HG02840 (cell line): Measurements from ENCODE around the gene GATB.

Experiments used
- ATAC-seq: cut with Tn5 transposase; IDR thresholded peaks from one replicate; pipeline ENCODE4 v1.9.1; 2021; ENCODE audit warnings: mild to moderate bottlenecking, moderate library complexity, moderate number of reproducible peaks; ENCODE audit not compliant: unreplicated experiment, low FRiP score

Gene GATB

GRCh38 chr4:151677193-151677592 lies 83.6 kb downstream of the GATB start:
- no peak for ATAC-seq

DNA sequence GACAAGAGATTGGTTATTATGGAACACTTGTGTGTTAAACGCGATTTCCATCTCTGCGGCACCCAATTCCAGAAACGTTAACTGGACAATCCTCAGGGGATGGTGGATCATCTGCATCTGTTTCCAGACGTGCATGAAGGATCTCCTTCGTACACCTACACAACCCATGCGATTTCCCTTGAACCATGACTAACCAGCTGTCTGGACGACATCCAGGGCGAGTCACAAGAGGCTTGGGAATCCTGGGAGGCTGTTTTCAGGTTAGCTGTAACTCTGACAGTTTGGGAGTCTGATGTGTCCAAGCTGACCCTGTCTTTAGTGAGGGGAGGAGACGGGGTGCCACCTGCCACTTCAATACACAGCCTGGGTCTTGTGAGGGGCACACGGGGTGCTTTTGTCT lies 84.5 kb downstream of the GATB start:
- ATAC-seq: no peak

GRCh38 chr4:151675411-151675971 lies 85.3 kb downstream of the GATB start:
- ATAC-seq: no peak

GRCh38 chr4:151674804-151675391 lies 85.9 kb downstream of the GATB start:
- ATAC-seq: no peak

- no peak for ATAC-seq
Measured at GRCh38 chr4:151673908-151674520, 86.8 kb downstream of the GATB start.

DNA sequence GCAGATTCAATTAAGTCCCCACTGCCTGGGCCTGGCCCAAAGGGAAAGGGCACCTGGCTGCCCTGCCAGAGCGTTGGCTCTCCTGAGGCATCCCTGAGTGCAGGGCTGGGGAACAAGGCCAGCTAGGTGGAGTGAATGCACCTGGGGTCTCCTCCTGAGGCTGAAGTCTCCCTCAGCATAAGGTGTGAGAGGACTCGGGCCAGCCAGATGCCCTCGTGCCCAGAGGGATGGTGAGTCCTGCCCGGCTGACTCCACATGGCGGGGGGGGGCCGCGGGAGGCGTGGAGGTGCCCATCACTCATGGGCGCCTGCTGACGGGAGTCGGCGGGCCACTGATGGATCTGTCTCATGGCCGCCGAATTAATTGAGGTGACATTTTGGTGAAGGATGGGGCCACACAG lies 87.8 kb downstream of the GATB start:
- ATAC-seq: no peak

DNA sequence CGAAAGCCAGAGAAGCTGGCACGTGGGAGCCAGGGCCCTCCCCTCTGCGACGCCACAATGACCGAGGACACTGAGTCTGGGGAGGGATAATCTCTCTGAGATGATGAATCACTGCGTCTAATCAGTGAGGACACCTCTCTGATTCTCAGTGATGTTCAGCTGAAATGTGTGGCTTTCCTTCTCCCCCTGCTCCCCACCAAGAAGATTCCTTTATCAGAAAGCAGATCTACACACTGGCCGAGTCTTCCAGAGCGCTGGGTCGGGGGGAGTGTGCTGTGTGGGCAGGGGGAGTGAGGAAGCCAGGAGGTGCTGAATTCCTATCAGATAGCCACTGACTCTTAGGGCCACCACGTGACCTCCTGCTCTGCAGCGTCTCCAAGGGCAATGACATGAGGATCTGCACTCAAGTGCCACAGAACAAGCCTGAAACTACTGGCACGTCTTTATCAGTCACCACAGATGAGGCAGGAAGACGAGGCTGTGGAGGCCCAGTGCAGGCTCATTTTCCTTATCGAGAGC lies 89.2 kb downstream of the GATB start:
- no peak for ATAC-seq

DNA sequence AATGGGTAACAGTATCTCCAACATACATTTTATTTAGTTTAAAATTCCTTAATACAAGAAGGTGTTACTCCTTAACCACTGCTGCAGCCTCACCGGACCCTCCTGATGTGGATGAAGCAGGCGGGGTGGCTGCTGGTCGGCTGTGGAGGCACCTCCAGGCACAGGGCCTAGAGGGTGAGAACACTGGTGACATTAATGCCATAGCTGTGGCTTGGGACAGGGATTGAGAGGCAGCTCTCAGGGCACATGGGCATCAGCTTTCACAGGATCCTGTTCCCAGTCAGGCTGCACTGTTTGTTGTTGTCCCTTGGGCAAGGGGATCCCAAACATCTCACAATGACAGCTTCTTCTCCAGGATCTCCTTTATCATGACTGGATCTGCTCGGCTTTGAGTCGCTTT lies 90.0 kb downstream of the GATB start:
- ATAC-seq: no peak

- no peak for ATAC-seq
Measured at GRCh38 chr4:151669990-151670389, 90.8 kb downstream of the GATB start.

DNA sequence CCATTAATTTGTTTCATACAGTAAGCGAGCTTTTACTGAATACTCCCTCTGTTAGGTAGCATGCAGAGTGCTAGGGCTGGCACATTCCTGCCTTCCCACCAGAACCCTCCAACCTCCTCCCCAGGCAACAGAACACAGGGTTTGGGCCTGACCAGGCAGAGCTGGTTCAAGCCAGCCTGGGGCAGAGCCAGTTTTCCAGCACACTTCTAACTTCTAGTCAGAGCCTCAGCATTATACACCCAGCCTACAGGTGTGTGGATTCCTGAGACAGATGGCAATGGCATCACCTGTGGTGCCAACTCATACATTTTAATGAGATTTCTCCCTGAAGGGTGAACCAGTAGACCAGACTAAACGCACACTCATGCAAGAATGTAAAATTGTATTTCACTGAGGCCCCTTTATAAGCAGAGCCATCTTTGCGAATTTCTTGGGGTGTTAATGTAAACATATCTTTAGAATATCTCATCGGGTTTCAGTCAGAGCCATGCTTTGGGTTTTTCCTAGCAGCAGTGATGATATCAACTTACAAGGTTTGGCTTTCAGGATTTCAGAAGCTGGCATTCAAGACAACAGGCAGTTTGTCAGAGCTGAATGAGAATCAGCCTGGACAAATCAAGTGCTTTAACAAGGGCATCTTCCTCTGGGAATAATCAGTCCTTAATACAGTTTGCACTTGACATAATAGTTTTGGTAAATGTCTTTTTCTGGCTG lies 92.0 kb downstream of the GATB start:
- ATAC-seq: no peak

DNA sequence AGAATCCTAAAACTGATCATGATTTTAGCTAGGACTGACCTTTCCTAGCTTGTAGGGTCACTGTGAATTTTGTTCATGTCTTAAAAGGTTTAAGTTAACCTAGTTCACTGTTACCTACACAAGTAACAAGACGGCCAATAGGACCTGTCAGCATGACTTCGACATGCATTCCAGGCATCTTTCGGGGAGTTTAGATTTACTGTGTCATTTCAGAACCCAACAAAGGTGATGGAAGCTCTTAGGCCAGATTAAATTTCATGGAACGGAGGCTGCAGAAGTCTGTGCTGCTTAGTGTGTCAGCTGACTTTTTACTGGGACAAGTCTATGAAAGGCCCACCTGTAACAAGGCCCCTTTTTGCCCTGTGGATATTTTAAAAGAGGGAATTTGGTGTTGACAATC lies 93.1 kb downstream of the GATB start:
- ATAC-seq: no peak

DNA sequence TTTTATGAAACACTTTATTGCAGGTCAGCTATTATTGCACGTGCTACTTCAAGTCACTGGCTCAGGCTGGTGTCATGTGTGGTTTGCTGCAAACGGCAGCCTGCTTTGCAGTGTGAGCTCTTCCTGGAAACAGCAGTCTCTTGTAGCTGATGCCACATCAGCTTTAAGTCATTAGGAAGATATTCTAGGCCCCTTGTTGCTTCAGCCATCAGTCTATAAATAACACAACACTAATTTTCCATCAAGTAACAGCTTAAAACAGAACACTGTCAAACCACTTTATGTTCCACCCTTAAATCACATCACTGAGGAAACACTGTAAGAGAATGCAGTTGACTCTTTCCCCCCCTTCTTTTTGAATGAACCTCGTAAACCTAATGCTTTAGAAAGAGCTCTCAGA lies 93.8 kb downstream of the GATB start:
- no peak for ATAC-seq

DNA sequence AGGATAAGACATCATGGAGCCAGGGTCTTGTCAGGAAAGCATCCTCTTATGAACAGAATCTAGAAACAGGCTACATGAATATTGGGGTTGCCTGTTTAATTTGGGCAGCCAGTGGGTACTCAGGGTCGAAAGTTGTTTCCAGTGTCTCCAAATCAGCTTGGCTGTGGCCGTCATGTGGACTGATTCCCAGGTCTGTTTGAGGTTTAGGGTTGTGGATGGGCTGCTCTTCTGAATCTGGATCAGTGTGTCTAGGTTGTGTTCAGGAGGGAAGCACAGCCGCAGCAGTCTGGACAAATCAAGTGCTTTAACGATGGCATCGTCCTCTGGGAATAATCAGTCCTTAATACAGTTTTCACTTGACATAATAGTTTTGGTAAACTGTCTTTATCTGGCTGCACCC lies 94.3 kb downstream of the GATB start:
- ATAC-seq: no peak

GRCh38 chr4:151665785-151666127 lies 95.1 kb downstream of the GATB start:
- no peak for ATAC-seq

- ATAC-seq: no peak
Measured at GRCh38 chr4:151665022-151665784, 95.6 kb downstream of the GATB start.

DNA sequence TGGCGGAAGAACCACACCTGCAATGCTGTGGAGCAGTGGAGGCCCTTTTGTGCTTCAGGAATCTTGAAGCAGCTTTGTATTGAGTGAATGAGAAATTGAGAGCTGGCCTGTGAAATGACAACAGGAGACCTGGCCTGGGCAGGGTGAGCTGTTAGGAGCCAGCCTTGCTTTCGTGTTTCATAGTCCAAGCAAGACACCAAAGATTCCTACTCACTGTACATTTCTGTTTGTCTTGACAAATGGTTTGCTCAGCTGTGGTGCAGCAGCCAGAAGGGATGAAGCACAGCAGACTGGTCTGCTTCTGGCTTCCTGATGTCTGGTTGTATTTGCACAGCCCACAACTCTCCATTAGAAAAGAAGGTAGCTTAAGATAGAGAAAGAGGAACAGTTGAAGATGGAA lies 96.5 kb downstream of the GATB start:
- ATAC-seq: no peak

GRCh38 chr4:151663109-151663508 lies 97.7 kb downstream of the GATB start:
- no peak for ATAC-seq

DNA sequence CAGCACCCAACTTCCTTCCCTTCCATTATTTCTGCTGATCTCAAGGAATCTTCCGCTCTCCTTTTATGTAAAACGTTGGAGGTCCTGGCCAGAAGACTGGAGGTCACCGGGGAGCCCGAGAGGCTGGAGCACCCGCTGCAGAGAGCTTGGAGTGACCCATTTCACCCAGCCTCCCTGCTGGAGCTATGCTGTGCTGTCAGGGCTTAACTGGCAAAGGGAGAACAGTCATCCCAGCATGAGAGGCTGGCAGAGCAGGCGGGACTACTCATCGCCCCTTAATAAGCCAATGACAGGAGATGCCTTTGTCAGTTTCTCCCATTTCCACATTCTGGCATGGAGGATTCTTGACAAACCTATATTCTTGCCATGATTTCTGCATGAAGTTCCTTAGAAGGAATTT lies 98.9 kb downstream of the GATB start:
- no peak for ATAC-seq

- no peak for ATAC-seq
Measured at GRCh38 chr4:151660676-151661075, 100.1 kb downstream of the GATB start.

DNA sequence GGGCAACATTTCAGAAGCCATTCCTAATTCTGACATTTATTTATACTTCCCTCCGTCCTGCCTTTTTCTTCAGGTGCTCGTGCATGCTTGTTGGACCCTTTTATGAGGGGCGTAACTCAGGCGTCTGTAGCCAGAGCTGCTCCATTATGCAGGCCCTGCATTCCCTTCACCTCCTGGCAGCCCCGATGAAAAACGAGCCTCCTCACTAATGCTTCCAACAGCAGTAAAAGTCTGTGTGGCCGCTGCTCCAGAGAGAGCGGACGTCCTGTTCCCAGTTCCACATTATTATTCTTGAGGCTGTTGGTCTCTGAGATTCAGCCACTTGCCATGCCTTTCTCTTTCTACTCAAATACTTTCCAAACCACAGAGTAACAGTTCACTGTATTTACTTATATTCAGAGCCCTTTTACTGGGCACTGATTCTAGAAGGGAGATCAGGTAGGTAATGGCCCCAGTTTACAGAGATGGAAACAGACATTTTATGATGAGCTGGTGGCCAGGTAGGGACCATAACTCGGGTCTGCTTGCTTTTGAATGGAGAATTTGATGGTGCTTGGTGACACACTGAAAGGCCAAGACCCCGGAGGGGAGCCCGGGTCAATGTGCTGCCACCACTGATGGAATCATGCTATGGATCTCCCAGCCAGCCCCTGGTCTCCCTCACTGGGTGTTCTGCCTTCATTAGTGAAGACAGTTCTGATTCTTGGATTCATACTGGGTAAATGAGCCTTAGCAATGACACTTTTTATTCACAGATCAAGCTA lies 101.0 kb downstream of the GATB start:
- no peak for ATAC-seq
